Daoy (cell line): Measurements from ENCODE around the gene TNS3. TPM values are rescaled to one million over a fixed set of nuclear protein-coding genes. Genes with fewer than 3 reads are reported as not detected.
"Not testable (repeated sequence)": the region's sequence is repeated elsewhere in the genome, so short reads cannot be mapped to it uniquely, and the experiment has no call there.

ENCODE experiments used
- DNase-seq: peaks from one replicate; pipeline ENCODE4 v3.0.0-alpha.2; 2015; ENCODE audit warnings: low read depth
- total RNA-seq: library from RNA; depleted of rRNA; stranded (reverse); fragments of >200 nt; shearing (Covaris generic); gene quantifications from 2 replicates; pipeline ENCODE4 v1.2.3, GENCODE V29; 2014; rRNA removed

Gene TNS3
- 58.3 and 58.4 TPM in 2 replicates for total RNA-seq

- DNase-seq: peak; percentile 82
Measured at GRCh38 chr7:47581804-47582763, at the start of gene TNS3. Gene TNS3, minus strand, starts transcription at chr7:47582111. Its CDS starts 142,475 bp downstream, at chr7:47439636.

GRCh38 chr7:47631711-47632110 is 49.8 kb upstream of the TNS3 start:
- no peak for DNase-seq

- no peak for DNase-seq
Measured at GRCh38 chr7:47627580-47628283, 45.8 kb upstream of the TNS3 start.

GRCh38 chr7:47625861-47626715 is 44.2 kb upstream of the TNS3 start:
- DNase-seq: no peak

GRCh38 chr7:47624689-47625088 is 42.8 kb upstream of the TNS3 start:
- no peak for DNase-seq

- peak; percentile 42 for DNase-seq
Measured at GRCh38 chr7:47622946-47623640, 41.2 kb upstream of the TNS3 start.

- no peak for DNase-seq
Measured at GRCh38 chr7:47622586-47622945, 40.7 kb upstream of the TNS3 start.

GRCh38 chr7:47621979-47622561 is 40.2 kb upstream of the TNS3 start:
- DNase-seq: no peak

GRCh38 chr7:47621347-47621746 is 39.4 kb upstream of the TNS3 start:
- DNase-seq: no peak

GRCh38 chr7:47619806-47620205 is 37.9 kb upstream of the TNS3 start:
- DNase-seq: no peak

GRCh38 chr7:47617131-47617530 is 35.2 kb upstream of the TNS3 start:
- DNase-seq: no peak

GRCh38 chr7:47614450-47614849 is 32.5 kb upstream of the TNS3 start:
- DNase-seq: no peak

- DNase-seq: no peak
Measured at GRCh38 chr7:47611045-47611511, 29.2 kb upstream of the TNS3 start.

- DNase-seq: peak; percentile 73
Measured at GRCh38 chr7:47610506-47611044, 28.7 kb upstream of the TNS3 start.

GRCh38 chr7:47609803-47610452 is 28.0 kb upstream of the TNS3 start:
- no peak for DNase-seq

- DNase-seq: not testable (repeated sequence)
Measured at GRCh38 chr7:47606593-47607046, 24.7 kb upstream of the TNS3 start.

- no peak for DNase-seq
Measured at GRCh38 chr7:47605816-47606575, 24.1 kb upstream of the TNS3 start.

- no peak for DNase-seq
Measured at GRCh38 chr7:47604496-47604890, 22.6 kb upstream of the TNS3 start.
